ENCODE measurements around the gene NOS3. TPM values are rescaled to one million over a fixed set of nuclear protein-coding genes. Genes with fewer than 3 reads are reported as not detected.

Gene NOS3
- total and polyA plus RNA-seq, 2 of the 13 experiments (the other 11 are each of a cell fraction or from before 2014, with no cell fraction given), result 3.7 to 7.5 TPM

DNA sequence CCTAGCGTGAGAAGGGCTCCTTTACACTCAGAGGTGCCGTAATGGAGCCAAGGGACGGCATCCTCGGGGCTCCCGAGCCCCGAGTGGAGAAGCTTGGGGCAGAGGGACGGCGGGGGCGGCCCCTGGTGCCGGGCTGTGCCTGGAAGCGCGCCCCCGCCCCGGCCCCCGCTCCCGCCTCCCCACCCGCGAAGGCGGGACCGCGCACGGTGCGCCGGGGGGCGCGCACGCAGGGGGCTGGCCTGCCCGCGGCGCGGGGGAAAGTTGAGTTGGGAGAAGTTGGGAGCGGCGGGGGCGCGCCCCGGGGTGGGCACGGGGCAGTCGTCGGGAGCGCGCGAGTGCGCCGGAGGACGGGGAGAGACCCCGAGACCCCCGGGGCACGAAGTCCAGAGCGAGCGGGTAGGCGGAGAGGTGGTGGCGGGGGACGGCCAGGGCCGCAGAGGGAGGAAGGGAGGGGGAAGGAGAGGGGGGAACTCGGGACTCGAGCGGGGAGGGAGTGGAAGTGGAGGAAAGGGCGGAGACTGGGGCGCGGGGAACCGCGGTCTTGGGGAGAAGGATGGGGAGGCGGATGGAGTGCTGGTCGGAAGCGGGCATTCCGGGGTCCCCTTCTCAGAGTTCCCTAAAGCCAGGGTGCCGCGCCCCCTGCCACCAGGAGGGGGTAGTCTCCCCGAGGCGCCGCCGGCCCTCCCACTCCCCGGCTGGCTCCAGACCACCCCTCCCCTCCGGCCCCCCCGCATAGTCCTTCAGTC, 68.7 kb downstream of the NOS3 start, which contains the start of gene SLC4A2 (continued):
- TF ChIP-seq YEATS2 (CRISPR knock-in tag; IDR thresholded peaks at IDR 0.05; ENCODE audit: borderline replicate concordance), result no peak
- TF ChIP-seq RELA (CRISPR knock-in tag; IDR thresholded peaks at IDR 0.05), result no peak
- TF ChIP-seq, protein P1, sequence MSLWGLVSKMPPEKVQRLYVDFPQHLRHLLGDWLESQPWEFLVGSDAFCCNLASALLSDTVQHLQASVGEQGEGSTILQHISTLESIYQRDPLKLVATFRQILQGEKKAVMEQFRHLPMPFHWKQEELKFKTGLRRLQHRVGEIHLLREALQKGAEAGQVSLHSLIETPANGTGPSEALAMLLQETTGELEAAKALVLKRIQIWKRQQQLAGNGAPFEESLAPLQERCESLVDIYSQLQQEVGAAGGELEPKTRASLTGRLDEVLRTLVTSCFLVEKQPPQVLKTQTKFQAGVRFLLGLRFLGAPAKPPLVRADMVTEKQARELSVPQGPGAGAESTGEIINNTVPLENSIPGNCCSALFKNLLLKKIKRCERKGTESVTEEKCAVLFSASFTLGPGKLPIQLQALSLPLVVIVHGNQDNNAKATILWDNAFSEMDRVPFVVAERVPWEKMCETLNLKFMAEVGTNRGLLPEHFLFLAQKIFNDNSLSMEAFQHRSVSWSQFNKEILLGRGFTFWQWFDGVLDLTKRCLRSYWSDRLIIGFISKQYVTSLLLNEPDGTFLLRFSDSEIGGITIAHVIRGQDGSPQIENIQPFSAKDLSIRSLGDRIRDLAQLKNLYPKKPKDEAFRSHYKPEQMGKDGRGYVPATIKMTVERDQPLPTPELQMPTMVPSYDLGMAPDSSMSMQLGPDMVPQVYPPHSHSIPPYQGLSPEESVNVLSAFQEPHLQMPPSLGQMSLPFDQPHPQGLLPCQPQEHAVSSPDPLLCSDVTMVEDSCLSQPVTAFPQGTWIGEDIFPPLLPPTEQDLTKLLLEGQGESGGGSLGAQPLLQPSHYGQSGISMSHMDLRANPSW (CRISPR knock-in tag; IDR thresholded peaks at IDR 0.05; ENCODE audit: borderline replicate concordance), result no peak
- TF ChIP-seq ZNF296 (CRISPR knock-in tag; conservative IDR thresholded peaks at IDR 0.05), result no peak
- TF ChIP-seq ZKSCAN5 (CRISPR knock-in tag; IDR thresholded peaks at IDR 0.05), result no peak
- peak; percentile 45; the same call in 1 of the 2 replicates for TF ChIP-seq GABPB1 (CRISPR knock-in tag; IDR thresholded peaks at IDR 0.05)
- TF ChIP-seq, protein P2, sequence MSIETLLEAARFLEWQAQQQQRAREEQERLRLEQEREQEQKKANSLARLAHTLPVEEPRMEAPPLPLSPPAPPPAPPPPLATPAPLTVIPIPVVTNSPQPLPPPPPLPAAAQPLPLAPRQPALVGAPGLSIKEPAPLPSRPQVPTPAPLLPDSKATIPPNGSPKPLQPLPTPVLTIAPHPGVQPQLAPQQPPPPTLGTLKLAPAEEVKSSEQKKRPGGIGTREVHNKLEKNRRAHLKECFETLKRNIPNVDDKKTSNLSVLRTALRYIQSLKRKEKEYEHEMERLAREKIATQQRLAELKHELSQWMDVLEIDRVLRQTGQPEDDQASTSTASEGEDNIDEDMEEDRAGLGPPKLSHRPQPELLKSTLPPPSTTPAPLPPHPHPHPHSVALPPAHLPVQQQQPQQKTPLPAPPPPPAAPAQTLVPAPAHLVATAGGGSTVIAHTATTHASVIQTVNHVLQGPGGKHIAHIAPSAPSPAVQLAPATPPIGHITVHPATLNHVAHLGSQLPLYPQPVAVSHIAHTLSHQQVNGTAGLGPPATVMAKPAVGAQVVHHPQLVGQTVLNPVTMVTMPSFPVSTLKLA (IDR thresholded peaks at IDR 0.05), result no peak
- TF ChIP-seq ELF1 (CRISPR knock-in tag; IDR thresholded peaks at IDR 0.05), result no peak
- TF ChIP-seq ZNF792 (CRISPR knock-in tag; IDR thresholded peaks at IDR 0.05), result no peak
- TF ChIP-seq, protein P3, sequence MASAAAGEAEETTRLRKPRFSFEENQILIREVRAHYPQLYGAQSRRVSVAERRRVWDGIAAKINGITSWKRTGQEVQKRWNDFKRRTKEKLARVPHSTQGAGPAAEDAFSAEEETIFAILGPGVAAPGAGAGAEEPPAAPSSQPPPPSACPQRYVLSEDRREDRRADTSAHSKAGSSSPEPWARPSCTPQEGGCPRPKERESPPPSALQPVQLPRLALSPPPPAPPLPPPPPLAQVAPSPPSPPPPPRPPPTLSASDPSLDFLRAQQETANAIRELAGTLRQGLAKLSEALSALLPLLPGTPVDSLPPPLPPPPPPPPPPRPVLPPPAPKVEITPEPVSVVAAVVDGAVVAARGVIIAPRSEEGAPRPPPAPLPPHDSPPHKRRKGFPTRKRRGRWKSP (CRISPR knock-in tag; IDR thresholded peaks at IDR 0.05), result no peak
- no peak for TF ChIP-seq LCORL (IDR thresholded peaks at IDR 0.05)
- no peak for TF ChIP-seq LCORL (CRISPR knock-in tag; IDR thresholded peaks at IDR 0.05)
- no peak for TF ChIP-seq CREB1 (IDR thresholded peaks at IDR 0.05)
- no peak for TF ChIP-seq CREB1 (CRISPR knock-in tag; IDR thresholded peaks at IDR 0.05)
- TF ChIP-seq, protein P4, sequence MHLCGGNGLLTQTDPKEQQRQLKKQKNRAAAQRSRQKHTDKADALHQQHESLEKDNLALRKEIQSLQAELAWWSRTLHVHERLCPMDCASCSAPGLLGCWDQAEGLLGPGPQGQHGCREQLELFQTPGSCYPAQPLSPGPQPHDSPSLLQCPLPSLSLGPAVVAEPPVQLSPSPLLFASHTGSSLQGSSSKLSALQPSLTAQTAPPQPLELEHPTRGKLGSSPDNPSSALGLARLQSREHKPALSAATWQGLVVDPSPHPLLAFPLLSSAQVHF (CRISPR knock-in tag; IDR thresholded peaks at IDR 0.05), result no peak
- no peak for TF ChIP-seq ATF1 (CRISPR knock-in tag; IDR thresholded peaks at IDR 0.05)
- no peak for TF ChIP-seq PHF20 (CRISPR knock-in tag; IDR thresholded peaks at IDR 0.05)
- TF ChIP-seq, protein P5, sequence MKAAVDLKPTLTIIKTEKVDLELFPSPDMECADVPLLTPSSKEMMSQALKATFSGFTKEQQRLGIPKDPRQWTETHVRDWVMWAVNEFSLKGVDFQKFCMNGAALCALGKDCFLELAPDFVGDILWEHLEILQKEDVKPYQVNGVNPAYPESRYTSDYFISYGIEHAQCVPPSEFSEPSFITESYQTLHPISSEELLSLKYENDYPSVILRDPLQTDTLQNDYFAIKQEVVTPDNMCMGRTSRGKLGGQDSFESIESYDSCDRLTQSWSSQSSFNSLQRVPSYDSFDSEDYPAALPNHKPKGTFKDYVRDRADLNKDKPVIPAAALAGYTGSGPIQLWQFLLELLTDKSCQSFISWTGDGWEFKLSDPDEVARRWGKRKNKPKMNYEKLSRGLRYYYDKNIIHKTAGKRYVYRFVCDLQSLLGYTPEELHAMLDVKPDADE (CRISPR knock-in tag; IDR thresholded peaks at IDR 0.05), result no peak
- TF ChIP-seq, protein P6, sequence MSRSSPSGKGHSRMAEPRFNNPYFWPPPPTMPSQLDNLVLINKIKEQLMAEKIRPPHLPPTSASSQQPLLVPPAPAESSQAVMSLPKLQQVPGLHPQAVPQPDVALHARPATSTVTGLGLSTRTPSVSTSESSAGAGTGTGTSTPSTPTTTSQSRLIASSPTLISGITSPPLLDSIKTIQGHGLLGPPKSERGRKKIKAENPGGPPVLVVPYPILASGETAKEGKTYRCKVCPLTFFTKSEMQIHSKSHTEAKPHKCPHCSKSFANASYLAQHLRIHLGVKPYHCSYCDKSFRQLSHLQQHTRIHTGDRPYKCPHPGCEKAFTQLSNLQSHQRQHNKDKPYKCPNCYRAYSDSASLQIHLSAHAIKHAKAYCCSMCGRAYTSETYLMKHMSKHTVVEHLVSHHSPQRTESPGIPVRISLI (CRISPR knock-in tag; IDR thresholded peaks at IDR 0.05; ENCODE audit: borderline replicate concordance), result no peak
- TF ChIP-seq, protein P7, sequence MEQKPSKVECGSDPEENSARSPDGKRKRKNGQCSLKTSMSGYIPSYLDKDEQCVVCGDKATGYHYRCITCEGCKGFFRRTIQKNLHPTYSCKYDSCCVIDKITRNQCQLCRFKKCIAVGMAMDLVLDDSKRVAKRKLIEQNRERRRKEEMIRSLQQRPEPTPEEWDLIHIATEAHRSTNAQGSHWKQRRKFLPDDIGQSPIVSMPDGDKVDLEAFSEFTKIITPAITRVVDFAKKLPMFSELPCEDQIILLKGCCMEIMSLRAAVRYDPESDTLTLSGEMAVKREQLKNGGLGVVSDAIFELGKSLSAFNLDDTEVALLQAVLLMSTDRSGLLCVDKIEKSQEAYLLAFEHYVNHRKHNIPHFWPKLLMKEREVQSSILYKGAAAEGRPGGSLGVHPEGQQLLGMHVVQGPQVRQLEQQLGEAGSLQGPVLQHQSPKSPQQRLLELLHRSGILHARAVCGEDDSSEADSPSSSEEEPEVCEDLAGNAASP (CRISPR knock-in tag; IDR thresholded peaks at IDR 0.05; ENCODE audit: borderline replicate concordance), result no peak
- TF ChIP-seq KAT8 (CRISPR knock-in tag; IDR thresholded peaks at IDR 0.05), result no peak
